Fibroblast of mammary gland (primary cell): Measurements from ENCODE around the gene EPO.
"Not testable (repeated sequence)": the region's sequence is repeated elsewhere in the genome, so short reads cannot be mapped to it uniquely, and the experiment has no call there.

ENCODE experiments used
- DNase-seq: peaks from one replicate; pipeline ENCODE4 v3.0.0-alpha.2; 2010; ENCODE audit warnings: low read depth
- H3K4me3 ChIP-seq: 2 replicates; pipeline ENCODE4 v1.5.1; 2011; ENCODE audit warnings: low read depth, mild to moderate bottlenecking, low read length, moderate library complexity; ENCODE audit not compliant: control insufficient read depth
- TF ChIP-seq, protein P1 (sequence below): conservative IDR thresholded peaks from 2 replicates; pipeline ENCODE4 v1.5.1; 2011; ENCODE audit warnings: low read depth, low read length, inconsistent platforms; ENCODE audit not compliant: control insufficient read depth, insufficient read depth

EPO gene

GRCh38 chr7:100705753-100706671 lies 14.3 kb upstream of the EPO start, which contains the start of gene POP7:
POP7 (plus strand) TSS chr7:100706121; CDS start chr7:100706831, 710 bp downstream.
- peak within 1 kb of the TSS; percentile 88 for H3K4me3 ChIP-seq
- TF ChIP-seq, protein P1, sequence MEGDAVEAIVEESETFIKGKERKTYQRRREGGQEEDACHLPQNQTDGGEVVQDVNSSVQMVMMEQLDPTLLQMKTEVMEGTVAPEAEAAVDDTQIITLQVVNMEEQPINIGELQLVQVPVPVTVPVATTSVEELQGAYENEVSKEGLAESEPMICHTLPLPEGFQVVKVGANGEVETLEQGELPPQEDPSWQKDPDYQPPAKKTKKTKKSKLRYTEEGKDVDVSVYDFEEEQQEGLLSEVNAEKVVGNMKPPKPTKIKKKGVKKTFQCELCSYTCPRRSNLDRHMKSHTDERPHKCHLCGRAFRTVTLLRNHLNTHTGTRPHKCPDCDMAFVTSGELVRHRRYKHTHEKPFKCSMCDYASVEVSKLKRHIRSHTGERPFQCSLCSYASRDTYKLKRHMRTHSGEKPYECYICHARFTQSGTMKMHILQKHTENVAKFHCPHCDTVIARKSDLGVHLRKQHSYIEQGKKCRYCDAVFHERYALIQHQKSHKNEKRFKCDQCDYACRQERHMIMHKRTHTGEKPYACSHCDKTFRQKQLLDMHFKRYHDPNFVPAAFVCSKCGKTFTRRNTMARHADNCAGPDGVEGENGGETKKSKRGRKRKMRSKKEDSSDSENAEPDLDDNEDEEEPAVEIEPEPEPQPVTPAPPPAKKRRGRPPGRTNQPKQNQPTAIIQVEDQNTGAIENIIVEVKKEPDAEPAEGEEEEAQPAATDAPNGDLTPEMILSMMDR: no peak
- peak; percentile 97 for DNase-seq

DNA sequence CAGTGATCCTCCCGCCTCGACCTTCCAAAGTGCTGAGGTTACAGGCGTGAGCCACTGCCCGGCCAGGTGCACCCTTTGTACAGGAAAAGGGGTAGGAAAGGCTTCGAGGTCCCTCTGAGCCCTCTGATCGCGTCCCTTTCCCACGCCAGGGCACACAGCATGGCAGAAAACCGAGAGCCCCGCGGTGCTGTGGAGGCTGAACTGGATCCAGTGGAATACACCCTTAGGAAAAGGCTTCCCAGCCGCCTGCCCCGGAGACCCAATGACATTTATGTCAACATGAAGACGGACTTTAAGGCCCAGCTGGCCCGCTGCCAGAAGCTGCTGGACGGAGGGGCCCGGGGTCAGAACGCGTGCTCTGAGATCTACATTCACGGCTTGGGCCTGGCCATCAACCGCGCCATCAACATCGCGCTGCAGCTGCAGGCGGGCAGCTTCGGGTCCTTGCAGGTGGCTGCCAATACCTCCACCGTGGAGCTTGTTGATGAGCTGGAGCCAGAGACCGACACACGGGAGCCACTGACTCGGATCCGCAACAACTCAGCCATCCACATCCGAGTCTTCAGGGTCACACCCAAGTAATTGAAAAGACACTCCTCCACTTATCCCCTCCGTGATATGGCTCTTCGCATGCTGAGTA lies 13.5 kb upstream of the EPO start:
- TF ChIP-seq, protein P1: no peak
- peak overlapping the region; percentile 88 for H3K4me3 ChIP-seq
- no peak for DNase-seq

DNA sequence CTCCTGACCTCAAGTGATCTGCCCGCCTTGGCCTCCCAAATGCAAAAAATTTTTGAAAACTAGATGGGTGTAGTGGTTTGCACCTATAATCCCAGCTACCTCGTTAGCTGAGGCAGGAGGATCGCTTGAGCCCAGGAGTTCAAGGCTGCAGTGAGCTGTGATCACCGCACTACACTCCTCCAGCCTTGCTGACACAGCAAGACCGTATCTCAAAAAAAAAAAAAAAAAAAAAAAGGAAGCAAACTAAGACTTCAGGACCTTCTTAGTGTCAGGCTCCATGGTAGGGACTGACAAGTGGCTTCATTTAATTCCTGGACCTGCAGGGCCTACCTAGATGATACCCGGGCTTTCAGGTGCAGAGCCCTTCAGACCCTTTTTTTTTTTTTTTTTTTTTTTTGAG lies 11.9 kb upstream of the EPO start:
- DNase-seq: no peak
- TF ChIP-seq, protein P1: no peak

GRCh38 chr7:100710452-100710851 lies 9.8 kb upstream of the EPO start:
- DNase-seq: no peak
- no peak overlapping the region for H3K4me3 ChIP-seq
- TF ChIP-seq, protein P1: no peak

More for the DNA sequence above, 11.9 kb upstream of the EPO start:
- H3K4me3 ChIP-seq: no peak overlapping the region

DNA sequence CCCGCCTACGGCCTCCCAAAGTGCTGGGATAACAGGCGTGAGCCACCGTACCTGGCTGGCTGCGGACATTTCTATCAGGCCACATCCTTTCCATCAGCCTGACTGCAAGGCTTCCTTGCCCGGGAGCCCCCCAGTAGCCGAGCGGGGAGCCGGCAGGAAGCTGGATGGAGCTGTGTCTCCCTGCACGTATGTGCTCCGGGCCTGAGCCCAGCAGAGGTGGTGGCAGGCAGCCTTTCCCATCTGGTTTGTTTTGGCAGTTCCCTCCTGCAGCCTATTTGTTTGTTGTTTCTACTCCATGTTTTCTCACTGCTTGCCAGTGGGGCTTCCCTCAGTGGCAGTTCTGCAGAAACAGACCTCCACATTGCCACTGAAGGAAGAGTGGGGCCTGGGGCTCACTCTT lies 8.9 kb upstream of the EPO start:
- TF ChIP-seq, protein P1: no peak
- no peak for DNase-seq
- H3K4me3 ChIP-seq: no peak overlapping the region

- H3K4me3 ChIP-seq: no peak overlapping the region
- DNase-seq: no peak
- TF ChIP-seq, protein P1: no peak
Measured at GRCh38 chr7:100714725-100715124, 5.5 kb upstream of the EPO start.

DNA sequence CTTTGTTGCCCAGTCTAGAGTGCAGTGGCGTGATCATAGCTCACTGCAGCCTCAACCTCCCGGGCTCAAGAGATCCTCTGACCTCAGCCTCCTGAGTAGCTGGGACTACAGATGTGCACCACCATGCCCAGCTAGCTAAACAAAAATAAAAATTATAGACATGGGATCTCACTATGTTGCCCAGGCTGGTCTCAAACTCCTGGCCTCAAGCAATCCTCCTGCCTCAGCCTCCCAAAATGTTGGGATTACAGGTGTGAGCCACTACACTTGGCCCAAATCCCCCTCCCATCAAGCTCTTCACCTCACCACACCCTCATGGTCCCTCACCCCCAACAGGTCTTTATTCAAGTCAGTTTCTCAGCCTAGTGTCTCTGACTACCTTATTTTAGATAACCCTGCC lies 3.2 kb upstream of the EPO start:
- DNase-seq, H3K4me3 ChIP-seq: not testable (repeated sequence)
